HG02798 (cell line): ENCODE data around the gene POLA2.
"Not testable (repeated sequence)": the region's sequence is repeated elsewhere in the genome, so short reads cannot be mapped to it uniquely, and the experiment has no call there.

ENCODE experiments used
- ATAC-seq: cut with Tn5 transposase; IDR thresholded peaks from one replicate; pipeline ENCODE4 v1.9.1; 2021; ENCODE audit warnings: mild to moderate bottlenecking; ENCODE audit not compliant: unreplicated experiment, poor library complexity

POLA2 gene

DNA sequence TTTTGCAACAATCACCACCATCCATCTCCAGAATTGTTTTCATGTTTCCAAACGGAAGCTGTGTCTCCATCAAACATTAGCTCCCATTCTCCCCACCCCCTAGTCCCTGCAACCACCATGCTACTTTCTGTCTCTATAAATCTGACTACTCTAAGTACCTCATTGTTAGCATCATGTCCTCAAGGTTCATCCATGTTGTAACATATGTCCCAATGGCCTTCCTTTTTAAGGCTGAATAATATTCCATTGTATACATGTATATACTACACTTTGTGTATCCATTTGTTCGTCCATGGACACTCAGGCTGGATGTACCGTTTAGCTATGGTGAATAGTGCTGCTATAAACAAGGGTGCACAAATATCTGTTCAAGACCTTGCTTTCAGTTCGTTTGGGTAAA, 63.7 kb downstream of the POLA2 start:
- no peak for ATAC-seq

DNA sequence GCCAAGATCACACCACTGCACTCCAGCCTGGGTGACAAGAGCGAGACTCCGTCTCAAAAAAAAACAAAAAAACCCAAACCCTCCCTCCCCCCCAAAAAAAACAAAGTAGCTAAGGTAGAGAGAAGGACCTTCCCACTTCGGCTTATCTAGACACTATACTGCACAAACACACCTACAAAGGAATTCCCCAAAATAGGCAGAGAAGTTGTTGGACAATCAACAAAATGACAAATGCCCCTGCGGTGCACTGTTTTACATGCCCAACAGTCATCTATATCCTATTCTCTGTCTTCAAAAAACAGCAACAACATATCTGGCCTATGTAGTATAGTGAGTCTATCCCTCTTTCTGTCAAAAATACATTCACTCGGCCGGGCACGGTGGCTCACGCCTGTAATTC, 65.3 kb downstream of the POLA2 start:
- ATAC-seq, result no peak

DNA sequence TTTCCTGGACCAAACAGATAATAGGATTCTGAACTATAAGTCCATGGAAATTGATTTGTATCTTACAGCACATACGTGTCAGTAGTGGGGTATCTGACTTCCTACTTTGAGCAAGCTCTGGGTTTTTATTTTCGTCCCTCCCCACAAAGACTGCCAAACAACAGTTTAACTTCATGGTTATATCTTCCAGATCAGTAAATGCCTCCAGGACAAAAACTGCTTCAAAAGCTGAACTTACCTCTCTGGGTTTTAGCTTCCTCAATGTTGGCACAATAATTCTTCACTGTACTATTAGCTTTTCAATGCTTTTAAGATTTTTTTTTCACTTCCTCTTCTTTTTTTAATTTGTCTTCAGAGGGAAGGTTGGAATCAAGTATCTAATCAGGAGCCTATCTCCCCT, 67.7 kb downstream of the POLA2 start:
- ATAC-seq, result no peak

DNA sequence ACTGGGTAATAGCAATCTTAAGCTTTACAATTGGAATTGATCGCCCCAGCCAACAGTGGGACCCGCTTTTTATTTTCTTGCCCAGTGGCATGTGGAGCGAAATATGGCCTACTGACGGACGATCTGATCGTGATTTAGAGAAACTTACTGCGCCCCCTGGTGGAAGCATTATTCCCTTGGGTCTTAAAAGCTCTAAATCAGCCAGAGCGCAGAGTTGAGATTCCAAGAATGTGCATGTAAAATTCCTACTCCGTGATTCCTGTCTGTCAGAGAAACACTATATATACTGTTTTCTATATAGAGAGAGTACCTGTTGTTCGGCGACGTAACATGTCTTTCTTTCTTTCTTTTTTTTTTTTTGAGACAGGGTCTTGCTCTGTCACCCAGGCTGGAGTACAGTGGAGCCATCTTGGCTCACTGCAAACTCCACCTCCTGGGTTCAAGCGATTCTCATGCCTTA, 68.2 kb downstream of the POLA2 start:
- no peak for ATAC-seq

DNA sequence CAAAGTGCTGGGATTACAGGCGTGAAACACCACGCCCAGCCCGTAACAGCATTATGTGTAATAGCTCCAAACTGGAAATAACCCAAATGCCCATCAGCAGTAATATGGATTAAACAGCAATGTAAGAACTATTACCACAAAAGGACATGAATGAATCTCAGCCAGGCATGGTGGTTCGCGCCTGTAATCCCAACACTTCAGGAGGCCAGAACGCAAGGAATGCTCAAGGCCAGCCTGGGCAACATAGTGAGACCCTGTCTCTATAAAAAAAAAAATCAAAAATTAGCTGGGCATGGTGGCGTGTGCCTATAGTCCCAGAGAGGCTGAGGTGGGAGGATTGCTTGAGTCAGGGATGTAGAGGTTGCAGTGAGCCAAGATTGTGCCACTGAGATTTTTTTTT, 68.8 kb downstream of the POLA2 start:
- no peak for ATAC-seq

DNA sequence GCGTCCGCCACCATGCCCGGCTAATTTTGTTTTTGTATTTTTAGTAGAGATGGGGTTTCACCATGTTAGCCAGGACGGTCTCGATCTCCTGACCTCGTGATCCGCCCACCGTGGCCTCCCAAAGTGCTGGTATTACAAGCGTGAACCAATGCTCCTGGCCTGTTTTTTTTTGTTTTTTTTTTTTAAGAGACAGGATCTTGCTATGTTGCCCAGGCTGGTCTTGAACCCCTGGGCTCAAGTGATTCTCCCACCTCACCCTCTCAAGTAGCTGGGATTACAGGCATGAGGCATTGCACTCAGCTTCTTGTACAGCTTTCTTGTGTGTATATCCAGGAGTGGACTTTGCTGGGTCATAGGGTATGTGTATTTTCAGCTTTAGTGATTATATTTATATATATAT, 70.8 kb downstream of the POLA2 start:
- ATAC-seq, result not testable (repeated sequence)

DNA sequence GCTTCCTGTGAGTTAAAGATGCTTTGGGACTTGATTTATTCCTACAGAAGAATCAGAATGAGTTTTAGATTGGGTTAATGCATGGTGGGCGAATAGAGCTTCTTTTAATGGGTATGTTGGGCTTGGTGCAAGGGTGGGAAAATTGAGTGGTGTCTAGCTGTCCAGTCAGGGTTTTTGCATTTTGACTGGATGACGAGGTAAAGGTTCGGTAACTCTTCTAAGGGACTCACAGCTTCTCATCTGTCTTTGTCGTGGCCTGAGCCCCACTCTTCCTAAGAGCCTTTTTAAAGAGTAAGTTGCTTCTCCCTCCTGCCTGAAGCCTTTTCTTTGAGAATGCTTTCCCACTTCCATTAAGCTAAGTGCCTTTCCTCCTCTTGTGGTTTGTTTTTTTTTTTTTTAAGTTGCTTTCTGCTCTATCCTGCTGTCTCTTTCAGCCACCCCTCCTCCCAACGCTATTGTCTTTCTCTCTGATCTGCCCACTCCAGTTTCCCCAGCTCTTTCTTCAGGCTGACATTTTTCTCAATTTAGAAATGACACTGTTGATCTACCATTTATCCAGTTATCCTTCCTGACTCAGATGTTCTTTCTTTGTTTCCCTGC, 73.0 kb downstream of the POLA2 start:
- ATAC-seq, result no peak

DNA sequence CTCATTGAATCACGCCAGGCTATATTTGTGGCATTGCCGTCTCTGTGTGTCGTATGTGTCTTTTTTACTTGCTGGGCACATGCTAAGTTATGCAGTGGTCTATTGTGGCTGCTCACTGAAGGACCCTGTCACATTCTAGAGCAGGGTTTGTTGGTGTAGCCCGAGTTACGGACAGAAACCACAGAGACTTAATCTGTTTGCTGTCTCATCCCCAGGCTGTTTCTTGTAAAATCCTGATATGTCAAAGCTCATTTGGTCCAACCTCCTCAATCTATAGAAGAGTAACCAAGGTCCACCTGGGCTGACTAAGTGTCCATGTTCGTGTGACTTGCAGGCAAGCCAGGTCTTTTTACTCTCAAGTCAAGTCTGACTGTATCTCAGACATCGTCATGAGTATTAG, 76.9 kb downstream of the POLA2 start:
- no peak for ATAC-seq

DNA sequence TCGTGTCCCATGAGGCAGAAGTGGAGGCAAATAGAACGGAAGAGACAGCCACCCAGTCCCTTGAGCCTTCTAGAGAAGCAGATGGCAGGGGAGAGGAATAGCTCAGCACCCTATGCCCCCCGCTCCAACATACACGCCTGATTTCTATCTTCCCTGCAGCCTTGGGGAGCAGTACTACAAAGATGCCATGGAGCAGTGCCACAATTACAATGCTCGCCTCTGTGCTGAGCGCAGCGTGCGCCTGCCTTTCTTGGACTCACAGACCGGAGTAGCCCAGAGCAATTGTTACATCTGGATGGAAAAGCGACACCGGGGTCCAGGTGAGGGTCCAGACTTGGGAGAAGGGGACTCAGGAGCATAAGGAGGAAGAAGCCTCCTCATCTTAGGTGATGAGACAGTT, 78.5 kb downstream of the POLA2 start:
- ATAC-seq, result no peak

DNA sequence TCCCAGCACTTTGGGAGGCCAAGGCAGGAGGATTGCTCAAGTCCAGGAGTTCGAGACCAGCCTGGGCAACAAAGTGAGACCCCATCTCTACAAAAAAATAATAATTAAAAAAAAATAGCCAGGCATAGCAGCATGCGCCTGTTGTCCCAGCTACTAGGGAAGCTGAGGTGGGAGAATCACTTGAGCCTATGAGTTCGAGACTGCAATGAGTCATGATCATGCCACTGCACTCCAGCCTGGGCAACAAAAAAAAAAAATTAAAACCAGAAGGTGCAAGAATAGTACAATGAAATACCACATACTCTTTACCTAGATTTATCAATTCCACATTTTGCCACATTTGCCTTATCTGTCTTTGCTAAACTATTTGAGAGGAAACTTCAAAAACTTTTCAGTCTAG, 80.1 kb downstream of the POLA2 start:
- no peak for ATAC-seq
